HepG2 (cell line): ENCODE results near the gene LSMEM2. TPM values are rescaled to one million over a fixed set of nuclear protein-coding genes. Genes with fewer than 3 reads are reported as not detected.

Experiments used
- ARNTL ChIP-seq: sonication (generic); formaldehyde crosslinking; IDR thresholded peaks from 2 replicates; pipeline ENCODE4 v1.4.0; 2020; ENCODE audit warnings: mild to moderate bottlenecking, missing genetic modification reagents
- HNF1A ChIP-seq, 2 experiments: sonication (generic) in 1 of 2; formaldehyde crosslinking in 1 of 2; IDR thresholded peaks; 2 replicates each; pipeline versions ENCODE4 v1.4.0 to v1.6.1; 2016 to 2020; ENCODE audit warnings: borderline replicate concordance in 1 of 2, low read depth in 1 of 2, mild to moderate bottlenecking in 1 of 2, missing genetic modification reagents in 1 of 2
- KLF11 ChIP-seq: IDR thresholded peaks from 2 replicates; pipeline ENCODE4 v1.6.1; 2016; ENCODE audit warnings: missing compliant biosample characterization
- MAX ChIP-seq: IDR thresholded peaks from 2 replicates; pipeline ENCODE4 v1.6.1; 2012; ENCODE audit warnings: inconsistent platforms
- MBNL3 ChIP-seq: fragments of 250-450 bp; sonication (Bioruptor Pico); conservative IDR thresholded peaks from 2 replicates; pipeline ENCODE4 v1.8.0; 2022; ENCODE audit warnings: mild to moderate bottlenecking, inconsistent platforms
- NKX3-1 ChIP-seq: sonication (generic); formaldehyde crosslinking; IDR thresholded peaks from 2 replicates; pipeline ENCODE4 v1.5.0; 2020; ENCODE audit warnings: missing genetic modification reagents
- TGIF2 ChIP-seq: IDR thresholded peaks from 2 replicates; pipeline ENCODE4 v1.6.1; 2016; ENCODE audit warnings: control low read depth, missing compliant biosample characterization
- ZFP41 ChIP-seq: sonication (generic); formaldehyde crosslinking; IDR thresholded peaks from 2 replicates; pipeline ENCODE4 v1.4.0; 2020; ENCODE audit warnings: mild to moderate bottlenecking, missing genetic modification reagents, borderline replicate concordance
- ZHX1 ChIP-seq: sonication (generic); formaldehyde crosslinking; IDR thresholded peaks from 2 replicates; pipeline ENCODE4 v1.8.1; 2022; ENCODE audit warnings: low read depth, mild to moderate bottlenecking, missing genetic modification reagents
- ZNF576 ChIP-seq: sonication (generic); formaldehyde crosslinking; IDR thresholded peaks from 2 replicates; pipeline ENCODE4 v1.4.0; 2020; ENCODE audit warnings: mild to moderate bottlenecking, missing genetic modification reagents
- polyA plus RNA-seq, 8 experiments: library from polyadenylated mRNA; depleted of rRNA in 3 of 8; stranded (reverse) in 7 of 8; unstranded in 1 of 8; fragments of >200 nt; fragmentation: Illumina TruSeq in 4 of 8; extraction: Trizol in 4 of 8; gene quantifications; 2 replicates each; pipeline versions ENCODE4 v1.2.1 to v1.2.3, GENCODE V29; 2011 to 2016; ENCODE audit warnings: low read depth in 4 of 8, missing spikeins in 1 of 8, mixed read lengths in 1 of 8; ENCODE audit not compliant: insufficient read depth in 1 of 8
- total RNA-seq, 5 experiments: library from RNA; depleted of rRNA; stranded (reverse); fragments of >200 nt; fragmentation: Illumina TruSeq; extraction: Trizol; gene quantifications; 2 replicates each; pipeline ENCODE4 v1.2.3, GENCODE V29; 2016; ENCODE audit warnings: low read depth in 1 of 5
- TF ChIP-seq, protein P1 (sequence below): conservative IDR thresholded peaks from 2 replicates; pipeline ENCODE4 v1.6.1; 2018; ENCODE audit warnings: missing genetic modification reagents

The LSMEM2 gene
- total and polyA plus RNA-seq, 2 of the 13 experiments (the other 11 are each of a cell fraction or from before 2014, with no cell fraction given), result 0.07 to 0.41 TPM

DNA sequence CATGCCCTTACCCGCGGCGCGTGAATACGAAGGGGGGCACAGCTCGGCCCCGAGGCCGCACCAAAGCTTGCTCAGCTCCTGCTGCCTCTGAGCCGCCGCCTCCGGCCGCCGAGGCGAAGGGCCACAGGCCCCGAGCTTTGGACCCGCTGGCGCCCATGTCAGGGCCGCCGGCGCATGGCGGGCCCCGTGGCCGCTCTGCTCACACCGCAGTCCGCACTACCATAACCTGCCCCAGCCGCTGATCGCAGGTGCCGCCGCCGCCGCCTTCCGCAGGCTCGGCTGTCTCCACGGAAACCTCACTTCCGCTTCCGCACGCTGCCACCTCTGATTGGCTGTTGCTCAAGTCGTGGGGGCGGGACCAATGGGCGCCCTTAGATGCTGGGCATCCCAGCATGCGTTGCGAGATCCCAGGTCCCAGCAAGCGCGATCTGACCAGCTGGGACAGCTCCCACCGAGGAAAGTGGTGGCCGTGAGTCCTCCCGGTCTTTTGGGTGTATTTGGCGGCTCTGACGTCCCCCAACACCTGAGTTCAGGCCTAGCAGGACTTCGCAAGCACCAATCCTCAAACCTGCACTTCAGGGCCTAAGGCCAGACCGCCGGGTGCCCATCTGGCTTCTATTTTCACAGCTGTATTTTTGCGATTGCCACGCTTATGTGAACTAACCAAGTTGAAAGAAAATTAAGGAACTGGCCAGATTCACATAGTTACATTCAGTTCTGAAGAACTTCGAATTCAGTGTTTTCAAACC is 49.2 kb downstream of the LSMEM2 start, which contains the start of gene TUSC2 (continued):
- TF ChIP-seq ZHX1 (CRISPR knock-in tag) (no peak), MAX (peak; percentile 66), KLF11 (CRISPR knock-in tag) (0 out of 2 replicates have a peak, but pooled peaks have one; percentile 31), NKX3-1 (CRISPR knock-in tag) (peak; percentile 39; the same call in 1 of the 2 replicates), ZNF576 (CRISPR knock-in tag) (no peak), ARNTL (CRISPR knock-in tag) (no peak), ZFP41 (CRISPR knock-in tag) (no peak), TGIF2 (CRISPR knock-in tag) (no peak), MBNL3 (CRISPR knock-in tag) (no peak), HNF1A (IDR thresholded peaks at IDR 0.05; ENCODE audit: low read depth) (no peak), HNF1A (CRISPR knock-in tag; IDR thresholded peaks at IDR 0.05; ENCODE audit: borderline replicate concordance) (no peak; the same call in 1 of the 2 replicates)
- TF ChIP-seq, protein P1, sequence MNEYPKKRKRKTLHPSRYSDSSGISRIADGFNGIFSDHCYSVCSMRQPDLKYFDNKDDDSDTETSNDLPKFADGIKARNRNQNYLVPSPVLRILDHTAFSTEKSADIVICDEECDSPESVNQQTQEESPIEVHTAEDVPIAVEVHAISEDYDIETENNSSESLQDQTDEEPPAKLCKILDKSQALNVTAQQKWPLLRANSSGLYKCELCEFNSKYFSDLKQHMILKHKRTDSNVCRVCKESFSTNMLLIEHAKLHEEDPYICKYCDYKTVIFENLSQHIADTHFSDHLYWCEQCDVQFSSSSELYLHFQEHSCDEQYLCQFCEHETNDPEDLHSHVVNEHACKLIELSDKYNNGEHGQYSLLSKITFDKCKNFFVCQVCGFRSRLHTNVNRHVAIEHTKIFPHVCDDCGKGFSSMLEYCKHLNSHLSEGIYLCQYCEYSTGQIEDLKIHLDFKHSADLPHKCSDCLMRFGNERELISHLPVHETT (CRISPR knock-in tag), result 0 out of 2 replicates have a peak, but pooled peaks have one; percentile 33
